A549 (cell line): Measurements from ENCODE around the gene R3HDM2. TPM values are rescaled to one million over a fixed set of nuclear protein-coding genes. Genes with fewer than 3 reads are reported as not detected.

Source experiments
- ATAC-seq, 2 experiments: fragments of 200-7000 bp in 1 of 2; fragments of >200 bp in 1 of 2; cut with Nextera tagmentation in 1 of 2; cut with Tn5 transposase in 1 of 2; 3 replicates each; pipeline versions ENCODE4 v1.8.0 to v1.9.1; 2018 to 2020; ENCODE audit warnings: mild to moderate bottlenecking in 1 of 2, moderate library complexity in 1 of 2
- CTCF ChIA-PET: fragments of 300-600 bp; sonication (Branson Sonifier 250); formaldehyde crosslinking; extraction: SDS; loops from one replicate; lab custom pipeline; 2021; ENCODE audit warnings: antibody characterized with exemption, inconsistent platforms; lab: Yijun Ruan, JAX
- POLR2A ChIA-PET: fragments of 350-600 bp; formaldehyde crosslinking; extraction: SDS; loops from one replicate; lab custom pipeline; 2021; ENCODE audit warnings: antibody characterized with exemption, inconsistent platforms; lab: Yijun Ruan, JAX
- DNase-seq, 2 experiments: peaks; one replicate each; pipeline versions ENCODE4 v3.0.0 to v3.0.0-alpha.2; 2011 to 2016; ENCODE audit warnings: low read depth in 1 of 2, low spot score in 1 of 2
- FAIRE-seq: peaks from 2 replicates; lab custom pipeline; 2011; peaks lifted over from hg19 to GRCh38; lab: Jason Lieb, UNC
- H3K27ac ChIP-seq, 2 experiments: fragments of >200 bp; sonication (Bioruptor Twin); formaldehyde crosslinking; 3 replicates each; pipeline ENCODE4 v1.5.1; 2016 to 2017
- H3K4me1 ChIP-seq: fragments of >200 bp; sonication (Bioruptor Twin); formaldehyde crosslinking; 3 replicates; pipeline ENCODE4 v1.6.1; 2016
- H3K4me2 ChIP-seq: fragments of >200 bp; sonication (Bioruptor Twin); formaldehyde crosslinking; 3 replicates; pipeline ENCODE4 v1.6.1; 2016
- H3K4me3 ChIP-seq: fragments of >200 bp; sonication (Bioruptor Twin); formaldehyde crosslinking; 3 replicates; pipeline ENCODE4 v1.5.1; 2016
- H3K9me3 ChIP-seq: fragments of >200 bp; sonication (Bioruptor Twin); formaldehyde crosslinking; 3 replicates; pipeline ENCODE4 v1.6.1; 2016
- BHLHE40 ChIP-seq: IDR thresholded peaks from 2 replicates; pipeline ENCODE4 v1.6.1; 2012; ENCODE audit warnings: low read depth, low read length, inconsistent platforms
- CBX8 ChIP-seq: fragments of 200-600 bp; sonication (generic); IDR thresholded peaks from 2 replicates; pipeline ENCODE4 v1.6.1; 2016
- CHD4 ChIP-seq: fragments of 200-600 bp; sonication (generic); IDR thresholded peaks from 2 replicates; pipeline ENCODE4 v1.6.1; 2016; ENCODE audit warnings: antibody characterized with exemption, mild to moderate bottlenecking, borderline replicate concordance
- FOSB ChIP-seq: fragments of 250-450 bp; sonication (Bioruptor Pico); IDR thresholded peaks from 2 replicates; pipeline ENCODE4 v1.5.0; 2020; ENCODE audit warnings: mild to moderate bottlenecking, moderate library complexity
- FOSL2 ChIP-seq, 2 experiments: fragments of 450-650 bp in 1 of 2; fragments of >200 bp in 1 of 2; sonication (Bioruptor Twin) in 1 of 2; formaldehyde crosslinking; IDR thresholded peaks; 2 replicates each; pipeline versions ENCODE4 v1.5.0 to v1.6.1; 2016 to 2020; ENCODE audit warnings: mild to moderate bottlenecking in 1 of 2, moderate library complexity in 1 of 2
- GATA3 ChIP-seq: IDR thresholded peaks from 2 replicates; pipeline ENCODE4 v1.6.1; 2012; ENCODE audit warnings: borderline replicate concordance
- HEYL ChIP-seq: fragments of 250-450 bp; sonication (Bioruptor Pico); IDR thresholded peaks from 2 replicates; pipeline ENCODE4 v1.8.0; 2021; ENCODE audit warnings: mild to moderate bottlenecking, moderate library complexity
- JUN ChIP-seq, 2 experiments: fragments of >200 bp; sonication (Bioruptor Twin); formaldehyde crosslinking; IDR thresholded peaks; 2 replicates in 1 of 2; 3 replicates in 1 of 2; pipeline ENCODE4 v1.6.1; 2016 to 2017
- KDM5A ChIP-seq: fragments of 200-600 bp; sonication (generic); IDR thresholded peaks from 2 replicates; pipeline ENCODE4 v1.6.1; 2016; ENCODE audit warnings: antibody characterized with exemption, mild to moderate bottlenecking
- MAZ ChIP-seq: fragments of 150-350 bp; IDR thresholded peaks from 2 replicates; pipeline ENCODE4 v1.6.1; 2014; ENCODE audit warnings: antibody characterized with exemption, low read depth, low read length, borderline replicate concordance
- MYC ChIP-seq: IDR thresholded peaks from 2 replicates; pipeline ENCODE4 v1.6.1; 2012; ENCODE audit warnings: mild to moderate bottlenecking, inconsistent platforms, low read length, improper control_type of control experiment, borderline replicate concordance
- NFE2L2 ChIP-seq: fragments of 150-350 bp; conservative IDR thresholded peaks from 2 replicates; pipeline ENCODE4 v1.6.1; 2014; ENCODE audit warnings: low read length
- NR3C1 ChIP-seq: fragments of >200 bp; sonication (Bioruptor Twin); formaldehyde crosslinking; IDR thresholded peaks from 3 replicates; pipeline ENCODE4 v1.6.1; 2017
- POLR2A ChIP-seq: IDR thresholded peaks from 2 replicates; pipeline ENCODE4 v1.6.1; 2012; ENCODE audit warnings: mild to moderate bottlenecking, low read length
- RAD21 ChIP-seq, 2 experiments: fragments of >200 bp in 1 of 2; sonication (Bioruptor Twin) in 1 of 2; formaldehyde crosslinking in 1 of 2; IDR thresholded peaks in 1 of 2; conservative IDR thresholded peaks in 1 of 2; 2 replicates in 1 of 2; 3 replicates in 1 of 2; pipeline ENCODE4 v1.6.1; 2012 to 2018; ENCODE audit warnings: inconsistent platforms in 1 of 2
- RARB ChIP-seq: fragments of 250-450 bp; sonication (Bioruptor Pico); IDR thresholded peaks from 2 replicates; pipeline ENCODE4 v1.8.0; 2021; ENCODE audit warnings: mild to moderate bottlenecking, moderate library complexity
- RCOR1 ChIP-seq: fragments of 150-350 bp; IDR thresholded peaks from 2 replicates; pipeline ENCODE4 v1.6.1; 2014; ENCODE audit warnings: antibody characterized with exemption, low read length, low read depth
- RFX5 ChIP-seq: fragments of 450-650 bp; IDR thresholded peaks from 2 replicates; pipeline ENCODE4 v1.7.1; 2014; ENCODE audit warnings: antibody characterized with exemption, mild to moderate bottlenecking, moderate library complexity
- RNF2 ChIP-seq: fragments of 200-600 bp; sonication (generic); IDR thresholded peaks from 2 replicates; pipeline ENCODE4 v1.6.1; 2016; ENCODE audit warnings: low read depth, mild to moderate bottlenecking, antibody characterized with exemption, moderate library complexity, borderline replicate concordance
- SMC3 ChIP-seq: fragments of >200 bp; sonication (Bioruptor Twin); formaldehyde crosslinking; IDR thresholded peaks from 3 replicates; pipeline ENCODE4 v1.6.1; 2018; ENCODE audit warnings: inconsistent platforms
- TFCP2L1 ChIP-seq: fragments of 250-450 bp; sonication (Bioruptor Pico); IDR thresholded peaks from 2 replicates; pipeline ENCODE4 v1.5.0; 2021; ENCODE audit warnings: mild to moderate bottlenecking
- TP53 ChIP-seq: fragments of 250-450 bp; sonication (Bioruptor Pico); IDR thresholded peaks from 2 replicates; pipeline ENCODE4 v1.5.0; 2021; ENCODE audit warnings: mild to moderate bottlenecking, moderate library complexity
- ZFP36 ChIP-seq: fragments of 450-650 bp; IDR thresholded peaks from 2 replicates; pipeline ENCODE4 v1.6.1; 2014; ENCODE audit warnings: borderline replicate concordance; ENCODE audit not compliant: partially characterized antibody
- ZNF302 ChIP-seq: fragments of 250-450 bp; sonication (Bioruptor Pico); IDR thresholded peaks from 2 replicates; pipeline ENCODE4 v1.9.0; 2021; ENCODE audit warnings: inconsistent platforms, mild to moderate bottlenecking, moderate library complexity
- WGBS: methylation state at CpG from one replicate; pipeline ENCODE4 v1.1.6; 2017; ENCODE audit errors: missing lambda C conversion rate; 5-methylcytosine and 5-hydroxymethylcytosine counted together
- polyA plus RNA-seq, 4 experiments: library from polyadenylated mRNA; depleted of rRNA in 3 of 4; stranded (reverse); fragments of >200 nt; fragmentation: RNase III in 1 of 4; extraction: RNeasy Plus Mini Kit Qiagen cat#74134 plus additional on column Dnase treatment in 1 of 4; gene quantifications; 2 replicates in 3 of 4; 3 replicates in 1 of 4; pipeline ENCODE4 v1.2.3, GENCODE V29; 2011 to 2017
- TF ChIP-seq, protein P1 (sequence below): fragments of >200 bp; sonication (Bioruptor Twin); formaldehyde crosslinking; IDR thresholded peaks from 3 replicates; pipeline ENCODE4 v1.6.1; 2016
- TF ChIP-seq, protein P2 (sequence below): IDR thresholded peaks from 2 replicates; pipeline ENCODE4 v1.6.1; 2012
- TF ChIP-seq, protein P3 (sequence below): IDR thresholded peaks from 2 replicates; pipeline ENCODE4 v1.6.1; 2012; ENCODE audit warnings: low read depth, borderline replicate concordance
- TF ChIP-seq, protein P4 (sequence below): fragments of 250-450 bp; sonication (Bioruptor Pico); IDR thresholded peaks from 2 replicates; pipeline ENCODE4 v1.5.0; 2021; ENCODE audit warnings: mild to moderate bottlenecking, moderate library complexity, borderline replicate concordance

Gene R3HDM2
- polyA plus RNA-seq, 2 of the 4 experiments (the other 2 are of a cell fraction): 14.0 to 30.6 TPM

DNA sequence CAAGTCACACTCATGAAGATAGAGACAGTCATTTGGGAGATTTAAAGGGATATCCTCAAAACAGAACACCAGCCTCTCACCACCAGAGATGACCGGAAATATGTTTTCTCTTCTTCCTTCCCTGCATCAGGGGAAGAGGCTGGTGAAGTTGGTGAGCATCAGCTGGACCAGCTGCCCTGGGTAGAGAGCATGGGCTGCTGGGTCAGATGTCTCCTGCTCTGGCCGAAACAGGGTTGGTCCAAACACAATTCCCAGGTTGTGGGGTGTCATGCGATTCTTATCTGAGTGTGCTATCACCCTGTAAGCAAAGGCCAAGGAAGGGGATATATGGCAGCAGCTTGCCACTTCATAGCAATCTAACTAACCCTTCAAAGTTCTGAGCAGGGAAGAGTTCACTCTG, 41.5 kb upstream of the R3HDM2 start:
- POLR2A ChIA-PET: no interaction called here

DNA sequence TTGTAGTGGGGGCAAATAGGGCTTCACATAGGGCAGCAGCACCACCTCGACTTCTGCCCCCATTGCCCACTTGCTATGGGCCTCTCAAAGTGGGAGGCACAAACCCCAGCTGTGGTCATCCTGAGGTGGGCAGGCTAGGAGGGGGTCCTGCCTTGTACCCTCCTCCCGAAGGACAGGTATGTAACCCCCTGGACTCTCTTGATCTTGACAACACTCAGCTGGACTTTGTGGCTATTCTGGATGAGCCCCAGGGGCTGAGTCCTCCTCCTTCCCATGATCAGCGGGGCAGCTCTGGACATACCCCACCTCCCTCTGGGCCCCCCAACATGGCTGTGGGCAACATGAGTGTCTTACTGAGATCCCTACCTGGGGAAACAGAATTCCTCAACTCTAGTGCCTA, 40.8 kb upstream of the R3HDM2 start:
- Histone ChIP-seq H3K4me3 (no peak overlapping the region), H3K9me3 (no peaks in the 10 kb centered on the region), H3K4me1 (no peaks in the 10 kb centered on the region), H3K4me2 (no peak overlapping the region), H3K27ac (no peak overlapping the region)
- TF ChIP-seq ZNF302 (CRISPR knock-in tag): no peak
- no peak for TF ChIP-seq RCOR1
- no peak for TF ChIP-seq FOSL2 (IDR thresholded peaks at IDR 0.05)
- TF ChIP-seq FOSL2 (CRISPR knock-in tag; IDR thresholded peaks at IDR 0.05): no peak
- no peak for TF ChIP-seq KDM5A
- no peak for TF ChIP-seq MYC
- TF ChIP-seq, protein P1, sequence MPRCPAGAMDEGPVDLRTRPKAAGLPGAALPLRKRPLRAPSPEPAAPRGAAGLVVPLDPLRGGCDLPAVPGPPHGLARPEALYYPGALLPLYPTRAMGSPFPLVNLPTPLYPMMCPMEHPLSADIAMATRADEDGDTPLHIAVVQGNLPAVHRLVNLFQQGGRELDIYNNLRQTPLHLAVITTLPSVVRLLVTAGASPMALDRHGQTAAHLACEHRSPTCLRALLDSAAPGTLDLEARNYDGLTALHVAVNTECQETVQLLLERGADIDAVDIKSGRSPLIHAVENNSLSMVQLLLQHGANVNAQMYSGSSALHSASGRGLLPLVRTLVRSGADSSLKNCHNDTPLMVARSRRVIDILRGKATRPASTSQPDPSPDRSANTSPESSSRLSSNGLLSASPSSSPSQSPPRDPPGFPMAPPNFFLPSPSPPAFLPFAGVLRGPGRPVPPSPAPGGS: no peak
- TF ChIP-seq, protein P2, sequence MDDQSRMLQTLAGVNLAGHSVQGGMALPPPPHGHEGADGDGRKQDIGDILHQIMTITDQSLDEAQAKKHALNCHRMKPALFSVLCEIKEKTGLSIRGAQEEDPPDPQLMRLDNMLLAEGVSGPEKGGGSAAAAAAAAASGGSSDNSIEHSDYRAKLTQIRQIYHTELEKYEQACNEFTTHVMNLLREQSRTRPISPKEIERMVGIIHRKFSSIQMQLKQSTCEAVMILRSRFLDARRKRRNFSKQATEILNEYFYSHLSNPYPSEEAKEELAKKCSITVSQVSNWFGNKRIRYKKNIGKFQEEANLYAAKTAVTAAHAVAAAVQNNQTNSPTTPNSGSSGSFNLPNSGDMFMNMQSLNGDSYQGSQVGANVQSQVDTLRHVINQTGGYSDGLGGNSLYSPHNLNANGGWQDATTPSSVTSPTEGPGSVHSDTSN: no peak
- TF ChIP-seq RNF2: no peak
- TF ChIP-seq SMC3: no peak
- TF ChIP-seq TP53 (CRISPR knock-in tag): no peak
- TF ChIP-seq, protein P3, sequence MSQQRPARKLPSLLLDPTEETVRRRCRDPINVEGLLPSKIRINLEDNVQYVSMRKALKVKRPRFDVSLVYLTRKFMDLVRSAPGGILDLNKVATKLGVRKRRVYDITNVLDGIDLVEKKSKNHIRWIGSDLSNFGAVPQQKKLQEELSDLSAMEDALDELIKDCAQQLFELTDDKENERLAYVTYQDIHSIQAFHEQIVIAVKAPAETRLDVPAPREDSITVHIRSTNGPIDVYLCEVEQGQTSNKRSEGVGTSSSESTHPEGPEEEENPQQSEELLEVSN: no peak
- DNase-seq (no peak), FAIRE-seq (no peak), ATAC-seq (no peak)
- POLR2A ChIA-PET: no interaction called here
- WGBS: 81% methylated on average over 3 of the region's 3 CpGs
- CTCF ChIA-PET: interaction anchor here (0.7 to 19.9 kb wide), 8 partner anchors 9 to 285 kb away, joined by 3 to 240 read pairs (median 4); partner anchors contain the start of genes GLI1 and INHBE

More for the DNA sequence above, 41.5 kb upstream of the R3HDM2 start:
- DNase-seq (no peak), FAIRE-seq (no peak)
- no peaks in the 10 kb centered on the region for H3K9me3 ChIP-seq
- H3K4me1 ChIP-seq: peaks cover 2% of the 10 kb centered on the region; the same call in 2 of the 3 replicates
- WGBS: 62% methylated on average over 3 of the region's 3 CpGs
- CTCF ChIA-PET: interaction anchor here (1.0 to 19.9 kb wide), 5 partner anchors 10 to 39 kb away, joined by 3 to 240 read pairs (median 4); partner anchors contain the start of genes GLI1 and INHBE
- TF ChIP-seq POLR2A (no peak), RAD21 (conservative IDR thresholded peaks at IDR 0.05 in 1 of 2, IDR thresholded peaks at IDR 0.05 in 1 of 2) (no peak), BHLHE40 (no peak), NR3C1 (no peak), CBX8 (no peak), JUN (IDR thresholded peaks at IDR 0.05) (no peak), TFCP2L1 (CRISPR knock-in tag) (no peak), RARB (CRISPR knock-in tag) (no peak)
- TF ChIP-seq, all 56 proteins: peak for 0
- Histone ChIP-seq H3K4me3 (no peak overlapping the region), H3K27ac (no peak overlapping the region), H3K4me2 (no peak overlapping the region)
- no peak for ATAC-seq

DNA sequence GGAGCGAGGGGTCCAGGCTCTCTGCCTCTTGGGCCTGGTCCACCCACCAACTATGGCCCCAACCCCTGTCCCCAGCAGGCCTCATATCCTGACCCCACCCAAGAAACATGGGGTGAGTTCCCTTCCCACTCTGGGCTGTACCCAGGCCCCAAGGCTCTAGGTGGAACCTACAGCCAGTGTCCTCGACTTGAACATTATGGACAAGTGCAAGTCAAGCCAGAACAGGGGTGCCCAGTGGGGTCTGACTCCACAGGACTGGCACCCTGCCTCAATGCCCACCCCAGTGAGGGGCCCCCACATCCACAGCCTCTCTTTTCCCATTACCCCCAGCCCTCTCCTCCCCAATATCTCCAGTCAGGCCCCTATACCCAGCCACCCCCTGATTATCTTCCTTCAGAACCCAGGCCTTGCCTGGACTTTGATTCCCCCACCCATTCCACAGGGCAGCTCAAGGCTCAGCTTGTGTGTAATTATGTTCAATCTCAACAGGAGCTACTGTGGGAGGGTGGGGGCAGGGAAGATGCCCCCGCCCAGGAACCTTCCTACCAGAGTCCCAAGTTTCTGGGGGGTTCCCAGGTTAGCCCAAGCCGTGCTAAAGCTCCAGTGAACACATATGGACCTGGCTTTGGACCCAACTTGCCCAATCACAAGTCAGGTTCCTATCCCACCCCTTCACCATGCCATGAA, 40.3 kb upstream of the R3HDM2 start:
- CTCF ChIA-PET: interaction anchor here (0.7 to 19.9 kb wide), 9 partner anchors 8 to 286 kb away, joined by 3 to 240 read pairs (median 4); partner anchors contain the start of genes GLI1, INHBE and MARS1
- Histone ChIP-seq H3K27ac (no peak overlapping the region), H3K4me1 (no peaks in the 10 kb centered on the region), H3K4me2 (no peak overlapping the region), H3K9me3 (no peaks in the 10 kb centered on the region), H3K4me3 (no peak overlapping the region)
- 62% methylated on average over 4 of the region's 4 CpGs for WGBS
- DNase-seq: no peak
- POLR2A ChIA-PET: no interaction called here
- ATAC-seq: no peak
- FAIRE-seq: no peak
- TF ChIP-seq, protein P2: no peak
- TF ChIP-seq GATA3: no peak
- no peak for TF ChIP-seq CHD4
- no peak for TF ChIP-seq RFX5
- no peak for TF ChIP-seq POLR2A
- no peak for TF ChIP-seq NFE2L2
- no peak for TF ChIP-seq FOSB (CRISPR knock-in tag)
- TF ChIP-seq ZFP36: no peak
- TF ChIP-seq RAD21 (conservative IDR thresholded peaks at IDR 0.05 in 1 of 2, IDR thresholded peaks at IDR 0.05 in 1 of 2): no peak
- TF ChIP-seq MAZ: no peak
- TF ChIP-seq, protein P4, sequence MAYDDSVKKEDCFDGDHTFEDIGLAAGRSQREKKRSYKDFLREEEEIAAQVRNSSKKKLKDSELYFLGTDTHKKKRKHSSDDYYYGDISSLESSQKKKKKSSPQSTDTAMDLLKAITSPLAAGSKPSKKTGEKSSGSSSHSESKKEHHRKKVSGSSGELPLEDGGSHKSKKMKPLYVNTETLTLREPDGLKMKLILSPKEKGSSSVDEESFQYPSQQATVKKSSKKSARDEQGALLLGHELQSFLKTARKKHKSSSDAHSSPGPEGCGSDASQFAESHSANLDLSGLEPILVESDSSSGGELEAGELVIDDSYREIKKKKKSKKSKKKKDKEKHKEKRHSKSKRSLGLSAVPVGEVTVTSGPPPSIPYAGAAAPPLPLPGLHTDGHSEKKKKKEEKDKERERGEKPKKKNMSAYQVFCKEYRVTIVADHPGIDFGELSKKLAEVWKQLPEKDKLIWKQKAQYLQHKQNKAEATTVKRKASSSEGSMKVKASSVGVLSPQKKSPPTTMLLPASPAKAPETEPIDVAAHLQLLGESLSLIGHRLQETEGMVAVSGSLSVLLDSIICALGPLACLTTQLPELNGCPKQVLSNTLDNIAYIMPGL: no peak
- TF ChIP-seq HEYL (CRISPR knock-in tag): no peak
